ENCODE data around the gene ASCC2.

Gene ASCC2

DNA sequence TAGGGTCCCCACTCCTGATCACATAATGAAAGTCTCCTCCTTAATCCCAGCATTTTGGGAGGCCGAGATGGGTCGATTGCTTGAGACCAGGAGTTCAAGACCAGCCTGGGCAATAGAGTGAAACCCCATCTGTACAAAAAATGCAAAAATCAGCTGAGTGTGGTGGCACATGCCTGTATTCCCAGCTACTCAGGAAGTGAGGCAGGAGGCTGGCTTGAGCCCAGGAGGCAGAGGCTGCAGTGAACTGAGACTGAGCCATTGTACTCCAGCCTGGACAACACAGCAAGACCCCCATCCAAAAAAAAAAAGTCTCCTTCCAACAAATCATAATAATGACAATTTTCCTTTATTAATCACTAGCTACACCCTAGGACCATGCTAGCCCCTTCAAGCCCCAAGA is 86.4 kb downstream of the ASCC2 start:
- DNase-seq, result no peak

DNA sequence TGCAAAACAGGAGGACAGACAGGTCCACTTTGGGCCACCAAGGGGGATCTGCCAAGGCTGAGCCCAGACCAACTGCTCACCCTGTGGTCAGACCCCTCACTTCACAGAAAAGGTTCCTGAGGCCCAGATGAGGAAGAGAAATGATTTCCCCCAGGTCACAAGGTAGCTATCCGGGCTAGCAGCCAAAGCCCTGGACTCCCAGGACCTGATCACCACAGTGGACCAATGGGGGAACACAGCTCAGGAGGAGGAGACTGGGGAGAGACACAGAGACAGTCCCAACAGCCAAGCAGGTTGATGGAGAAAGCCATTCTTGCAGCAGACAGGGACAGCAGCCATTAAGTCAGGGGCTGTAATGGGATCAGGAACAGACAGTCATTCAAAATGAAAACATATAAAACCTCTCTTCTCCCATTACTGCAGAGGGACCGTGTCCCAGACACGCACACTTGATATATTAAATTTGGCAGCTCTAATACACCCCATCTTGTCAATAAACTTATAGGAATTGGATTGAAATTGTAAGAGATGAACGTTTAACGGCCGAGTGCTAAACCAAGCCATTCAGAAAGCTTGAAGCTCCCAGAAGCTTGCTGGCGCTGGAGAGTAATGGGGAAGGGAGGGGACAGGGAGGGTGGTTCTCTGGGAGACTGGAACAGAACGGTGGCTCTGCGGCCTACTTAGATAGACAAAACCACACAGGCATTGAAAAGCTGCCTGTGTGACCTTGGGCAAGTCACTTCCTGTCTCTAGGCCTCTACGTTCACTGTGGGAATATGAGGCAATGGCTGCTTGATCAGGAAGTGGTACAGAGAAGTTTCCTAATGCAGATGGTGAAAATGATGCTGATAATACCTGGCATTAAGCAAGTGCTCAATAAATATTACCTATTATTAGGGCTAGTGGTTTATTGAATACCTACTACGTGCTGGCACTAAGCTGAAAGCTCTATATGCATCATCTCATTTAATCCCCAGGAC is 87.2 kb downstream of the ASCC2 start:
- DNase-seq, result no peak

DNA sequence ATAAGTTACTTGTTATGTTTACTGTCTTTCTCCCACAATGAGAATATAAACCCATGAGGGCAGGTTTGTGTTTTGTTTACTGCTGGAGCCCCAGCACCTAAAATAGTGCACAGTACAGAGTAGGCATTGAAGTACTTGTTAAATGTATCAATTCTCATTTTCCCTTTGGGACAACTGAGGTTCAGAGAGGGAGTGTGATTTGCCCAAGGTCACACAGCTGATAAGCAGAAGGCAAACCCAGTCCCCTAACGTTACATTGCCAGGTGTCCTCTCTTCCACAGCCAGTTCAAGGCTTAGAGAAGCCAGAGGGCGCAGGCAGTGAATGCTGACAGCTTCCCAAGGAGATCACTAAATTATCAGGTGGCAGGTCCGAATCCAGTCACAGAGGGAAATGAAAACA is 88.0 kb downstream of the ASCC2 start:
- DNase-seq, result no peak

DNA sequence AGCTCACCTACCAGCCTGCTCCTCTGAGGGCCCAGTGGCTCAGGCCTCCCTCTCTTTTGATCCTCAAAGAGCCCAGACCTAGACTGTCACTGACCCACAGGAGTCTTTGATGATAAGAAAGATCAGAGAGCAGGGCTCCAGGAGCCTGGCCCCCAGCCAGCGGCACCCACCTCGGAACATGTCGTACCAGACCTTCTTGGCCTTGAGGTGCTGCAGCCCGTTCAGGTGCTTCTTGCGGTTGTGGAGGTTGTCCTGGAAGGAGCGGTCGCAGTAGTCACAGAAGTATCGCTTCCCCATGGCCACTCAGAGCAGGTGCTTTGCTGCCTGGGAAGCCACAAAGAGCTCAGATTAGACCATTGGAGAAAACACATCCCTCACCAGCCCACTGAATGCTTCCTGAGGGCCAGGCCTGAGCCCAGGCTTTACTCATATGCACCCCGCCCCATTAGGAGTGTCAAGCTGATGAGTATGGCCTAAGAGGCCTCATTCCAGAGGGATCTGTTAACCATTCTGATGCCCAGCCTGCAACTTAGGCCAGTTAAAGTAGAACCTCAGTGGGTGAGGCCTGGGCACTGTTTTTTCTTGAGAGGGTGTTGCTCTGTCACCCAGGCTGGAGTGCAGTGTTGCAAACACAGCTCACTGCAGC is 89.7 kb downstream of the ASCC2 start:
- DNase-seq, result no peak

DNA sequence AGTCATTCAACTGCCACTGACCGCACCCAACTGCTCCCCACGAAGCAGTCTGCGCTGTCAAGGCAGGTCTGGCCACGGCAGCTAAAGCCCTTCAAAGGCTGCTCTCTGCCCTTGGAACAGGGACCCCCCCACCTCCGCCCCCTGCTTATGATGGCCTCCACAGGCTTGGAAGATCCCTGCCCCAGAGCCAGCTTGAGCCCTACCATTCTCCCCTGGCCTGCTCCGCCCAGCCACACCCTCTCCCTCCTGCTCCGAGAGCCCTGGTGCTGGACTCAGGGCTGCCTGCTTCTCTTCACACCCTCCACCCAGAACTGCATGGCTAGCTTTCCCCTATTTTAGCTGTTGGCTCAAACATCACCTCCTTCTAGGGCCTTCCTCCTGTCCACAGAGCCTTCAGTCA is 90.2 kb downstream of the ASCC2 start:
- no peak for DNase-seq

DNA sequence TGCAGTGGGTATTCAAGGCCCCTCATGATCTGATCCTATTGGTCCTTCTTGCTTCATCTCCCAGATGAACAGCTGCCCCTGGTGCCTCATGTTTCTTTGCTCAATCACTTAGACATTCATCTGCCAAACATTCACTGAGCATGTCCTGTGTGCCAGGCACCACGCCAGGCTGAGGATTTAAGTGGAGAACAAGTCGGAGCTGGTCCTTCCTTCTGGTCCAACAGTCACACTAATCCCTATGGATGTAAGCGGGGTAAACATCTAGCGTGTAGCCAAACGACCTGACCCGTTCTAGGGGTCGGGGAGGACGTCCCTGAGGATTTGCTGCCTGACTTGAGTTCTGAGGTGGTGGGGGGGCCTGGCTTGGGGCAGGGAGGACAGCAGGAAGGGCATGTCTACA is 93.2 kb downstream of the ASCC2 start:
- DNase-seq, result no peak

DNA sequence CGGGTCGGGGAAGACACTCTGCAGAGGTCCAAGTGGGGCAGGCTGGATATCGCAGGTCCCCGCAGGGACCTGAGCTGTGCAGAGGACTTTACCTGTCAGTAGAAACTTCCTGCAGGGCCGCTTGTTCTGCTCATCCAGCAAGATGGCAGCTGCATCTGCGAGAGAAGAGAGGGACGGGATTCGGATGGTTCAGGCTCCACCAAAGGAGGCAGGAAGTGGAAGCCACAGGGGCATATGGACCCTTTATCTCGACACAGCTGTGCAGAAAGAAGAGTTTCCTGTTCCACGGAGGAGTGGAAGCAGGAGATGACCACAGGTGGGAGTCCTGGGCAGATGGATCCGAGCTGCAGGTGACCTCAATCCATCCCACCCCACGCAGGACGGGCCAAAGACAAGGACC is 95.7 kb downstream of the ASCC2 start:
- DNase-seq, result no peak

DNA sequence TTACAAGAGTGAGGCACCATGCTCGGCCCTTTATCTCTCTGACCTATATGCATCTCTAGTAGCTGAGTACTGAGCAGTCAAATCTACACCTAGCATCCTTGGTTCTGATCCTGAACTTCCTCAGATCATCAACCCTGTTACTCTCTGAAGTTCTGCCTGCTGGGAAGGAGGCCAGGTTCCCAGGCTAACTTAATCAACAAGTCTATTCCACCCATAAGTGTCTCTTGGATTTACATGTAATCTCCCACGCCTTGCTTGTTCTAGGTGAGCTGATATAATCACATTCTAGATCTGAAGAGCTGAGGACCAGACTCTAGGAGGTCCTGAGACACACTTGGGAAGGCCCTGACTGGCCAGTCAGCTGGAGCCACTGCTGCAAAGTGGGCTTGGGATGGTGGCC is 96.1 kb downstream of the ASCC2 start:
- DNase-seq, result no peak

DNA sequence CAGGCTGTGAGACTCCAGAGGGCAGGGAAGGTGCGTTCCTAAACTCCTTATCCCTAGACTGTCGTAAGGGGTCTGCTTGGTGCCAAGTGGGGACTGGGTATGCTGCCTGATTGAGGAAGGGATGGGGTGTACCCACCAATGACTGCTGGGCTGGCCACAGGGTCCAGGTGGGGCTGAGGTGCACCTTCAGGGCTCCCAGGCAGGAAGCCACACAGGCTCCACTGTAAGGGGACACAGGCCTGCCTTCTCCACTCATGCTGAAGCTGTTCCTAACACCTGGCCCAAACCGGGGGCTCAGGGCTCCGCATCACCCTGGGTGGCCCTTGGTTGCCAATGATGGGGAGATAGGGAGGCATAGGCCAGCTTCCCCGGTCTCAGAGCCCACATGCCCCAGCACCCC is 97.9 kb downstream of the ASCC2 start:
- DNase-seq, result no peak

DNA sequence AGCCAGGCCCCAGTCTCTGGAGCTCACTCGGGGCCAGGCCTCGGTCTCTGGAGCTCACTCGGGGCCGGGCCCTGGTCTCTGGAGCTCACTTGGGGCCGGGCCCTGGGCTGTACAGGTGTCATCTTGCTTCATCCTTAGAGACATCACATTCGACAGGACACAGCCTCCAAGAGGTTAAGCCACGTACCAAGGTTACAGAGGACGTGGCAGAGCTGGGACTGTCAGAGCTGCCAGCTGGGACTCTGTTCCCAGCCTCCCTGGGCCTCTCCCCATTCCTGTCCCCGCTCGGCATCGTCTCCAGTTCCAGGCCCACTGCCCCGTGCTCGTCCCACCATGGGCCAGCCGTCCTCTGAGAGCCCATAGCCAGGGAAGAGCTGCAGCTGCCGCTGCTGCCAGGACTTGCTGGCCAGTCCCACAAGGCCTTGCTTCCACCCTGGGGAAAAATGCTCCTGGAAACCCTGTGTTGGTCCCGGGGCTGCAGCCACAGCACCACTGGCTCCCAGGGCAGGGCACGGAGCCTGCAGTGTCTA is 98.7 kb downstream of the ASCC2 start:
- no peak for DNase-seq
